ENCODE results near the gene PTPRN2. TPM values are rescaled to one million over a fixed set of nuclear protein-coding genes. Genes with fewer than 3 reads are reported as not detected.

The PTPRN2 gene
- total and polyA plus RNA-seq, 2 of the 8 experiments (the other 6 are each of a cell fraction or from before 2014, with no cell fraction given) = 2.6 to 4.5 TPM

GRCh38 chr7:158321936-158322615 lies 265.5 kb downstream of the PTPRN2 start (continued):
- TF ChIP-seq CHD7 (IDR thresholded peaks at IDR 0.05; ENCODE audit: insufficient replicate concordance, low read length) = no peak
- no peak for TF ChIP-seq SIN3A (conservative IDR thresholded peaks at IDR 0.05 in 1 of 2, IDR thresholded peaks at IDR 0.05 in 1 of 2; ENCODE audit: low read depth in 1 of 2, low read length in 2 of 2)
- no peak for TF ChIP-seq SAP30 (IDR thresholded peaks at IDR 0.05; ENCODE audit: insufficient read depth, insufficient replicate concordance, low read length)
- TF ChIP-seq ATF2 (IDR thresholded peaks at IDR 0.05; ENCODE audit: low read length) = no peak
- no peak for TF ChIP-seq TCF12 (IDR thresholded peaks at IDR 0.05; ENCODE audit: low read depth, low read length)
- no peak for TF ChIP-seq BACH1 (IDR thresholded peaks at IDR 0.05; ENCODE audit: low read length)
- TF ChIP-seq ATF3 (IDR thresholded peaks at IDR 0.05; ENCODE audit: insufficient read depth, low read depth, low read length) = no peak

All from H1 (cell line).